ENCODE measurements around the gene TBC1D10B. TPM values are rescaled to one million over a fixed set of nuclear protein-coding genes. Genes with fewer than 3 reads are reported as not detected.

The TBC1D10B gene
- total RNA-seq, 2 experiments from 2014 or later = 12.7 to 14.7 TPM

GRCh38 chr16:30369938-30370455 is 297 bp downstream of the TBC1D10B start:
- CTCF ChIA-PET = interaction anchor here (0.8 to 2.7 kb wide), 6 partner anchors 15 to 304 kb away, joined by 3 to 19 read pairs (median 4); partner anchors contain the start of genes CD2BP2 and ZNF48
- peaks cover 13% of the 10 kb centered on the region for H3K36me3 ChIP-seq (ENCODE audit: insufficient read depth, low read length)
- Mint-ChIP-seq H3K27me3 (no peaks in the 10 kb centered on the region), H3K4me1 (ENCODE audit: low read depth) (peaks cover 56% of the 10 kb centered on the region), H3K4me3 (peak overlapping the region; percentile 85), H3K9me3 (no peaks in the 10 kb centered on the region), H3K27ac (peak overlapping the region; percentile 81), H3K36me3 (ENCODE audit: low read depth) (peaks cover 23% of the 10 kb centered on the region)
- peak overlapping the region; percentile 77 for H3K4me3 ChIP-seq (ENCODE audit: low read length)
- H3K9me3 ChIP-seq (ENCODE audit: control insufficient read depth in 1 of 2, insufficient read depth in 1 of 2, low read length in 2 of 2) = no peaks in the 10 kb centered on the region
- peaks cover 50% of the 10 kb centered on the region for H3K4me1 ChIP-seq (ENCODE audit: insufficient read depth, low read length)
- ATAC-seq (ENCODE audit: poor library complexity) (no peak), DNase-seq (no peak)
- no peak for TF ChIP-seq CTCF (IDR thresholded peaks at IDR 0.05)
- POLR2A ChIA-PET = interaction anchor here (1.0 to 6.0 kb wide), 23 partner anchors 11 to 562 kb away, joined by 3 to 153 read pairs (median 7); partner anchors contain the start of genes ALDOA, CD2BP2, CORO1A and DCTPP1
- H3K27ac ChIP-seq (ENCODE audit: low read depth in 1 of 2, low read length in 2 of 2) = peak overlapping the region in 1 of 2 donors; percentile 46
- no peaks in the 10 kb centered on the region for H3K27me3 ChIP-seq (ENCODE audit: control insufficient read depth in 1 of 2, insufficient read depth in 2 of 2, low read length in 2 of 2)
- intact Hi-C loops (cut with DNase I, micrococcal nuclease) = loop anchor here (1.0 to 10.0 kb wide), 7 partner anchors 8 to 555 kb away; partner anchors contain the start of genes CD2BP2 (in 2 of the 2), FBRS (in 1 of the 2), FBXL19 (in 1 of the 2) and ZNF771 (in 1 of the 2)

GRCh38 chr16:30369091-30369937 is 980 bp downstream of the TBC1D10B start:
- Mint-ChIP-seq H3K4me3 (peak overlapping the region; percentile 93), H3K27ac (peak overlapping the region; percentile 82), H3K27me3 (no peaks in the 10 kb centered on the region), H3K4me1 (ENCODE audit: low read depth) (peaks cover 56% of the 10 kb centered on the region), H3K9me3 (no peaks in the 10 kb centered on the region), H3K36me3 (ENCODE audit: low read depth) (peaks cover 29% of the 10 kb centered on the region)
- H3K27me3 ChIP-seq (ENCODE audit: control insufficient read depth in 1 of 2, insufficient read depth in 2 of 2, low read length in 2 of 2) = no peaks in the 10 kb centered on the region
- H3K9me3 ChIP-seq (ENCODE audit: control insufficient read depth in 1 of 2, insufficient read depth in 1 of 2, low read length in 2 of 2) = no peaks in the 10 kb centered on the region
- TF ChIP-seq CTCF (IDR thresholded peaks at IDR 0.05) = no peak
- DNase-seq (peak in 5 of 14 experiments; percentile 15 to 55 (median 23)), ATAC-seq (ENCODE audit: poor library complexity) (no peak)
- peaks cover 50% of the 10 kb centered on the region for H3K4me1 ChIP-seq (ENCODE audit: insufficient read depth, low read length)
- peaks cover 20% of the 10 kb centered on the region for H3K36me3 ChIP-seq (ENCODE audit: insufficient read depth, low read length)
- H3K4me3 ChIP-seq (ENCODE audit: low read length) = peak overlapping the region; percentile 77
- intact Hi-C loops (cut with DNase I, micrococcal nuclease) = no loop called here
- ChIA-PET CTCF (interaction anchor here (0.9 to 2.6 kb wide), 4 partner anchors 12 to 41 kb away, joined by 3 to 14 read pairs (median 4); no protein-coding TSS in a partner anchor), POLR2A (interaction anchor here (0.8 to 6.0 kb wide), 7 partner anchors 10 to 289 kb away, joined by 4 to 153 read pairs (median 11); partner anchors contain the start of genes FBRS, SEPTIN1 and ZNF771)
- peak overlapping the region; percentile 46 to 61 for H3K27ac ChIP-seq (ENCODE audit: low read depth in 1 of 2, low read length in 2 of 2)

- CTCF ChIA-PET = interaction anchor here (0.9 to 2.6 kb wide), 4 partner anchors 12 to 40 kb away, joined by 3 to 14 read pairs (median 4); no protein-coding TSS in a partner anchor
- no peaks in the 10 kb centered on the region for H3K27me3 ChIP-seq (ENCODE audit: control insufficient read depth in 1 of 2, insufficient read depth in 2 of 2, low read length in 2 of 2)
- Mint-ChIP-seq H3K36me3 (ENCODE audit: low read depth) (peaks cover 32% of the 10 kb centered on the region), H3K4me3 (peak overlapping the region; percentile 93), H3K27me3 (no peaks in the 10 kb centered on the region), H3K4me1 (ENCODE audit: low read depth) (peaks cover 56% of the 10 kb centered on the region), H3K27ac (peak overlapping the region; percentile 82), H3K9me3 (no peaks in the 10 kb centered on the region)
- no peak for ATAC-seq (ENCODE audit: poor library complexity)
- peak overlapping the region; percentile 13 to 61 for H3K27ac ChIP-seq (ENCODE audit: low read depth in 1 of 2, low read length in 2 of 2)
- peaks cover 50% of the 10 kb centered on the region for H3K4me1 ChIP-seq (ENCODE audit: insufficient read depth, low read length)
- H3K9me3 ChIP-seq (ENCODE audit: control insufficient read depth in 1 of 2, insufficient read depth in 1 of 2, low read length in 2 of 2) = no peaks in the 10 kb centered on the region
- DNase-seq = no peak
- POLR2A ChIA-PET = interaction anchor here (0.8 to 6.0 kb wide), 6 partner anchors 10 to 188 kb away, joined by 4 to 153 read pairs (median 10); partner anchors contain the start of genes SEPTIN1 and ZNF771
- no peak for TF ChIP-seq CTCF (IDR thresholded peaks at IDR 0.05)
- intact Hi-C loops (cut with DNase I, micrococcal nuclease) = no loop called here
- H3K36me3 ChIP-seq (ENCODE audit: insufficient read depth, low read length) = peaks cover 21% of the 10 kb centered on the region
- peak overlapping the region; percentile 77 for H3K4me3 ChIP-seq (ENCODE audit: low read length)
These were observed 1.6 kb downstream of the TBC1D10B start for GRCh38 chr16:30368792-30369090.

All from CD4-positive, alpha-beta T cell (primary cell).